HepG2 (cell line): ENCODE measurements around the gene MNAT1. TPM values are rescaled to one million over a fixed set of nuclear protein-coding genes. Genes with fewer than 3 reads are reported as not detected.
A peak's percentile ranks its signal among the peaks of the same experiment; 100 is the strongest.

Experiments used
- BORCS8-MEF2B ChIP-seq: sonication (generic); formaldehyde crosslinking; IDR thresholded peaks from 2 replicates; pipeline ENCODE4 v1.8.0; 2022; ENCODE audit warnings: mild to moderate bottlenecking, missing genetic modification reagents
- CEBPB ChIP-seq: IDR thresholded peaks from 2 replicates; pipeline ENCODE4 v1.6.1; 2011; ENCODE audit warnings: low read depth, low read length, improper control_type of control experiment, borderline replicate concordance
- DMAP1 ChIP-seq: IDR thresholded peaks from 2 replicates; pipeline ENCODE4 v1.6.1; 2016
- DNMT1 ChIP-seq: sonication (generic); formaldehyde crosslinking; IDR thresholded peaks from 2 replicates; pipeline ENCODE4 v1.5.1; 2020; ENCODE audit warnings: mild to moderate bottlenecking, missing genetic modification reagents
- ELF4 ChIP-seq: sonication (generic); formaldehyde crosslinking; IDR thresholded peaks from 2 replicates; pipeline ENCODE4 v1.5.0; 2020; ENCODE audit warnings: missing genetic modification reagents, mild to moderate bottlenecking, moderate library complexity, borderline replicate concordance
- ETV6 ChIP-seq: sonication (generic); formaldehyde crosslinking; conservative IDR thresholded peaks from 2 replicates; pipeline ENCODE4 v1.4.0; 2020; ENCODE audit warnings: missing genetic modification reagents
- MTF1 ChIP-seq: sonication (generic); formaldehyde crosslinking; IDR thresholded peaks from 2 replicates; pipeline ENCODE4 v1.5.0; 2020; ENCODE audit warnings: missing genetic modification reagents
- NFKB2 ChIP-seq: sonication (generic); formaldehyde crosslinking; IDR thresholded peaks from 2 replicates; pipeline ENCODE4 v1.4.0; 2020; ENCODE audit warnings: missing genetic modification reagents, borderline replicate concordance
- RARG ChIP-seq: sonication (generic); formaldehyde crosslinking; IDR thresholded peaks from 2 replicates; pipeline ENCODE4 v1.4.0; 2020; ENCODE audit warnings: low read depth, mild to moderate bottlenecking, missing genetic modification reagents
- RFX5 ChIP-seq: IDR thresholded peaks from 2 replicates; pipeline ENCODE4 v1.6.1; 2011; ENCODE audit warnings: low read depth, low read length, improper control_type of control experiment
- SALL2 ChIP-seq: sonication (generic); formaldehyde crosslinking; IDR thresholded peaks from 2 replicates; pipeline ENCODE4 v1.8.1; 2023; ENCODE audit warnings: mild to moderate bottlenecking, missing genetic modification reagents, inconsistent platforms
- SP140L ChIP-seq: sonication (generic); formaldehyde crosslinking; IDR thresholded peaks from 2 replicates; pipeline ENCODE4 v1.4.0; 2020; ENCODE audit warnings: missing genetic modification reagents, borderline replicate concordance
- TCF7 ChIP-seq: sonication (generic); IDR thresholded peaks from 2 replicates; pipeline ENCODE4 v1.6.1; 2016; ENCODE audit warnings: antibody characterized with exemption, low read depth
- ZNF160 ChIP-seq: sonication (generic); formaldehyde crosslinking; IDR thresholded peaks from 2 replicates; pipeline ENCODE4 v1.8.0; 2022; ENCODE audit warnings: mild to moderate bottlenecking, inconsistent platforms, missing genetic modification reagents
- ZNF280D ChIP-seq: sonication (generic); formaldehyde crosslinking; IDR thresholded peaks from 2 replicates; pipeline ENCODE4 v1.5.1; 2020; ENCODE audit warnings: mild to moderate bottlenecking, missing genetic modification reagents
- ZNF430 ChIP-seq: sonication (generic); formaldehyde crosslinking; IDR thresholded peaks from 2 replicates; pipeline ENCODE4 v1.9.0; 2021; ENCODE audit warnings: mild to moderate bottlenecking, missing genetic modification reagents
- ZNF512 ChIP-seq: sonication (generic); formaldehyde crosslinking; IDR thresholded peaks from 2 replicates; pipeline ENCODE4 v1.4.0; 2020; ENCODE audit warnings: mild to moderate bottlenecking, missing genetic modification reagents
- ZNF740 ChIP-seq: sonication (generic); formaldehyde crosslinking; IDR thresholded peaks from 2 replicates; pipeline ENCODE4 v1.4.0; 2020; ENCODE audit warnings: missing genetic modification reagents
- polyA plus RNA-seq, 8 experiments: library from polyadenylated mRNA; depleted of rRNA in 3 of 8; stranded (reverse) in 7 of 8; unstranded in 1 of 8; fragments of >200 nt; fragmentation: Illumina TruSeq in 4 of 8; extraction: Trizol in 4 of 8; gene quantifications; 2 replicates each; pipeline versions ENCODE4 v1.2.1 to v1.2.3, GENCODE V29; 2011 to 2016; ENCODE audit warnings: low read depth in 4 of 8, missing spikeins in 1 of 8, mixed read lengths in 1 of 8; ENCODE audit not compliant: insufficient read depth in 1 of 8
- total RNA-seq, 5 experiments: library from RNA; depleted of rRNA; stranded (reverse); fragments of >200 nt; fragmentation: Illumina TruSeq; extraction: Trizol; gene quantifications; 2 replicates each; pipeline ENCODE4 v1.2.3, GENCODE V29; 2016; ENCODE audit warnings: low read depth in 1 of 5
- TF ChIP-seq, protein P1 (sequence below): sonication (generic); formaldehyde crosslinking; IDR thresholded peaks from 2 replicates; pipeline ENCODE4 v1.4.0; 2020; ENCODE audit warnings: mild to moderate bottlenecking, missing genetic modification reagents
- TF ChIP-seq, protein P2 (sequence below): sonication (generic); formaldehyde crosslinking; IDR thresholded peaks from 2 replicates; pipeline ENCODE4 v1.4.0; 2020; ENCODE audit warnings: mild to moderate bottlenecking, missing genetic modification reagents, borderline replicate concordance

Gene MNAT1
- total and polyA plus RNA-seq, 2 of the 13 experiments (the other 11 are each of a cell fraction or from before 2014, with no cell fraction given) = 49.2 to 94.8 TPM

DNA sequence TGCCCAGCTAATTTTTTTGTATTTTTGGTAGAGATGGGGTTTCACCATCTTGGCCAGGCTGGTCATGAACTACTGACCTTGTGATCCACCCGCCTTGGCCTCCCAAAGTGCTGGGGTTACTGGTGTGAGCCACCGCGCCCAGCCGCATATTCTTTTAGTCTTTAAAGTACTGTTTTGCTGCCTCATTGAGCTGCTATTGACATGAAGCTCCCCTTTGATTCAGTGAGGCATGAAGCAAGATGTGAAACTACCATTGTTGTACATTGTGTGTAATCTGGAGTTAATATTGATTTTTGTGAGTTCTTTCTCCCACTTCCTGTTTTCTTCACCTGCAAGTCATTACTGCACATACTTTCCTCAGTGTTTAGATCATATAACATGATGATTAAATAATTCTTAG is 80.8 kb downstream of the MNAT1 start (continued):
- TF ChIP-seq ELF4 (CRISPR knock-in tag) = no peak
- TF ChIP-seq MTF1 = no peak
- no peak for TF ChIP-seq RARG (CRISPR knock-in tag)
- no peak for TF ChIP-seq ZNF430 (CRISPR knock-in tag)
- TF ChIP-seq SALL2 (CRISPR knock-in tag) = no peak
- TF ChIP-seq, protein P1, sequence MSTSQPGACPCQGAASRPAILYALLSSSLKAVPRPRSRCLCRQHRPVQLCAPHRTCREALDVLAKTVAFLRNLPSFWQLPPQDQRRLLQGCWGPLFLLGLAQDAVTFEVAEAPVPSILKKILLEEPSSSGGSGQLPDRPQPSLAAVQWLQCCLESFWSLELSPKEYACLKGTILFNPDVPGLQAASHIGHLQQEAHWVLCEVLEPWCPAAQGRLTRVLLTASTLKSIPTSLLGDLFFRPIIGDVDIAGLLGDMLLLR = no peak
- TF ChIP-seq, protein P2, sequence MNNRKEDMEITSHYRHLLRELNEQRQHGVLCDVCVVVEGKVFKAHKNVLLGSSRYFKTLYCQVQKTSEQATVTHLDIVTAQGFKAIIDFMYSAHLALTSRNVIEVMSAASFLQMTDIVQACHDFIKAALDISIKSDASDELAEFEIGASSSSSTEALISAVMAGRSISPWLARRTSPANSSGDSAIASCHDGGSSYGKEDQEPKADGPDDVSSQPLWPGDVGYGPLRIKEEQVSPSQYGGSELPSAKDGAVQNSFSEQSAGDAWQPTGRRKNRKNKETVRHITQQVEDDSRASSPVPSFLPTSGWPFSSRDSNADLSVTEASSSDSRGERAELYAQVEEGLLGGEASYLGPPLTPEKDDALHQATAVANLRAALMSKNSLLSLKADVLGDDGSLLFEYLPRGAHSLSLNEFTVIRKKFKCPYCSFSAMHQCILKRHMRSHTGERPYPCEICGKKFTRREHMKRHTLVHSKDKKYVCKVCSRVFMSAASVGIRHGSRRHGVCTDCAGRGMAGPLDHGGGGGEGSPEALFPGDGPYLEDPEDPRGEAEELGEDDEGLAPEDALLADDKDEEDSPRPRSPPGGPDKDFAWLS (CRISPR knock-in tag) = no peak
- TF ChIP-seq ZNF740 (CRISPR knock-in tag) = no peak
- no peak for TF ChIP-seq BORCS8-MEF2B (CRISPR knock-in tag)
- no peak for TF ChIP-seq DMAP1
- TF ChIP-seq RFX5 = no peak
- no peak for TF ChIP-seq SP140L (CRISPR knock-in tag)
- TF ChIP-seq ZNF280D = peak; percentile 69; the same call in 1 of the 2 replicates
- no peak for TF ChIP-seq ETV6
- no peak for TF ChIP-seq ZNF160 (CRISPR knock-in tag)
- TF ChIP-seq DNMT1 = no peak
- peak; percentile 83 for TF ChIP-seq TCF7
- TF ChIP-seq CEBPB = peak; percentile 65
- no peak for TF ChIP-seq ZNF512 (CRISPR knock-in tag)
- TF ChIP-seq NFKB2 = no peak
- TF ChIP-seq, all 625 proteins: peak for 106
